GM23338 (cell line): ENCODE measurements around the gene TMEM242. TPM values are rescaled to one million over a fixed set of nuclear protein-coding genes. Genes with fewer than 3 reads are reported as not detected.

Experiments used
- ATAC-seq: fragments of 200-7000 bp; cut with Tn5 transposase; 3 replicates; pipeline ENCODE4 v1.9.1; 2020
- DNase-seq: peaks from one replicate; pipeline ENCODE4 v3.0.0-alpha.2; 2015; ENCODE audit warnings: low spot score
- H2AFZ ChIP-seq: fragments of 200-600 bp; sonication (generic); 2 replicates; pipeline ENCODE4 v1.8.0; 2016; ENCODE audit warnings: antibody characterized with exemption, mild to moderate bottlenecking, moderate library complexity
- H3F3A ChIP-seq: fragments of 200-600 bp; sonication (generic); replicated peaks from 2 replicates; pipeline ENCODE4 v1.8.0; 2017; ENCODE audit warnings: antibody characterized with exemption, mixed run types, low read depth
- H3K27ac ChIP-seq: fragments of 200-600 bp; sonication (generic); 2 replicates; pipeline ENCODE4 v1.6.1; 2016; ENCODE audit warnings: low read depth
- H3K27me3 ChIP-seq: fragments of 200-600 bp; sonication (generic); 2 replicates; pipeline ENCODE4 v1.8.0; 2016; ENCODE audit warnings: mild to moderate bottlenecking, mixed run types, moderate library complexity; ENCODE audit not compliant: insufficient read depth
- H3K36me3 ChIP-seq: fragments of 200-600 bp; sonication (generic); 2 replicates; pipeline ENCODE4 v1.8.0; 2016; ENCODE audit warnings: mild to moderate bottlenecking; ENCODE audit not compliant: insufficient read depth
- H3K4me1 ChIP-seq: fragments of 200-600 bp; sonication (generic); 2 replicates; pipeline ENCODE4 v1.8.0; 2016; ENCODE audit warnings: mild to moderate bottlenecking, moderate library complexity; ENCODE audit not compliant: insufficient read depth
- H3K4me2 ChIP-seq: fragments of 200-600 bp; sonication (generic); 2 replicates; pipeline ENCODE4 v1.7.1; 2017; ENCODE audit warnings: mixed run types
- H3K4me3 ChIP-seq: fragments of 200-600 bp; sonication (generic); 2 replicates; pipeline ENCODE4 v1.6.1; 2016; ENCODE audit warnings: mixed run types
- H3K79me2 ChIP-seq: fragments of 200-600 bp; sonication (generic); replicated peaks from 2 replicates; pipeline ENCODE4 v1.8.0; 2017; ENCODE audit warnings: mild to moderate bottlenecking; ENCODE audit not compliant: insufficient read depth
- H3K9me2 ChIP-seq: fragments of 200-600 bp; sonication (generic); 2 replicates; pipeline ENCODE4 v1.8.0; 2017; ENCODE audit not compliant: insufficient read depth
- H4K20me1 ChIP-seq: fragments of 200-600 bp; sonication (generic); replicated peaks from 2 replicates; pipeline ENCODE4 v1.8.0; 2017; ENCODE audit warnings: mild to moderate bottlenecking; ENCODE audit not compliant: insufficient read depth
- H3K27ac Mint-ChIP-seq: 2 replicates; pipeline ENCODE4 v1.8.0; 2020; ENCODE audit warnings: inconsistent platforms, mild to moderate bottlenecking, moderate library complexity, mixed read lengths
- H3K27me3 Mint-ChIP-seq: 3 replicates; pipeline ENCODE4 v1.8.0; 2022; ENCODE audit warnings: low read depth, mild to moderate bottlenecking, moderate library complexity, mixed read lengths, inconsistent platforms; ENCODE audit not compliant: insufficient read depth, poor library complexity
- H3K36me3 Mint-ChIP-seq: 3 replicates; pipeline ENCODE4 v1.8.0; 2021; ENCODE audit warnings: low read depth, mild to moderate bottlenecking, inconsistent platforms, moderate library complexity, mixed read lengths
- H3K4me1 Mint-ChIP-seq: 3 replicates; pipeline ENCODE4 v1.8.0; 2020; ENCODE audit warnings: mild to moderate bottlenecking, inconsistent platforms, mixed read lengths
- H3K4me3 Mint-ChIP-seq: 3 replicates; pipeline ENCODE4 v1.8.0; 2021; ENCODE audit warnings: moderate library complexity, mild to moderate bottlenecking, inconsistent platforms, mixed read lengths
- H3K9me3 Mint-ChIP-seq: 3 replicates; pipeline ENCODE4 v1.8.0; 2020; ENCODE audit warnings: moderate library complexity, mild to moderate bottlenecking, inconsistent platforms, mixed read lengths
- CREB1 ChIP-seq: fragments of 250-450 bp; sonication (Bioruptor Pico); IDR thresholded peaks from 2 replicates; pipeline ENCODE4 v1.5.0; 2020; ENCODE audit warnings: low read depth, mild to moderate bottlenecking, moderate library complexity
- CTCF ChIP-seq, 2 experiments: fragments of 200-600 bp in 1 of 2; sonication (generic) in 1 of 2; conservative IDR thresholded peaks; 2 replicates each; pipeline versions ENCODE4 v1.5.1 to v1.6.1; 2016 to 2017; ENCODE audit warnings: antibody characterized with exemption in 2 of 2, low read depth in 2 of 2, mild to moderate bottlenecking in 2 of 2, moderate library complexity in 1 of 2
- ETS1 ChIP-seq: IDR thresholded peaks from 2 replicates; pipeline ENCODE4 v1.6.1; 2016; ENCODE audit warnings: antibody characterized with exemption
- EZH2 ChIP-seq: fragments of 200-600 bp; sonication (generic); IDR thresholded peaks from one replicate; pipeline ENCODE4 v1.8.0; 2017; ENCODE audit warnings: antibody characterized with exemption, mild to moderate bottlenecking, low read depth; ENCODE audit not compliant: unreplicated experiment
- EZH2phosphoT487 ChIP-seq: fragments of 200-600 bp; sonication (generic); IDR thresholded peaks from one replicate; pipeline ENCODE4 v1.8.1; 2018; ENCODE audit warnings: antibody characterized with exemption; ENCODE audit not compliant: unreplicated experiment
- JUNB ChIP-seq: IDR thresholded peaks from one replicate; pipeline ENCODE4 v1.6.1; 2016; ENCODE audit warnings: antibody characterized with exemption; ENCODE audit not compliant: unreplicated experiment
- NANOG ChIP-seq: IDR thresholded peaks from 2 replicates; pipeline ENCODE4 v1.6.1; 2016; ENCODE audit warnings: antibody characterized with exemption, borderline replicate concordance
- POLR2AphosphoS5 ChIP-seq: IDR thresholded peaks from 2 replicates; pipeline ENCODE4 v1.6.1; 2016; ENCODE audit warnings: antibody characterized with exemption, low read depth
- REST ChIP-seq: IDR thresholded peaks from one replicate; pipeline ENCODE4 v1.6.1; 2018; ENCODE audit warnings: antibody characterized with exemption; ENCODE audit not compliant: unreplicated experiment
- STAT1 ChIP-seq: IDR thresholded peaks from one replicate; pipeline ENCODE4 v1.6.1; 2016; ENCODE audit warnings: antibody characterized with exemption; ENCODE audit not compliant: unreplicated experiment
- ZNF114 ChIP-seq: fragments of 250-450 bp; sonication (Bioruptor Pico); IDR thresholded peaks from 2 replicates; pipeline ENCODE4 v1.5.0; 2020; ENCODE audit warnings: mild to moderate bottlenecking, moderate library complexity
- ZNF331 ChIP-seq: fragments of 250-450 bp; sonication (Bioruptor Pico); IDR thresholded peaks from 2 replicates; pipeline ENCODE4 v1.5.0; 2020; ENCODE audit warnings: low read depth, mild to moderate bottlenecking, moderate library complexity
- ZNF462 ChIP-seq: fragments of 250-450 bp; sonication (Bioruptor Pico); IDR thresholded peaks from 2 replicates; pipeline ENCODE4 v1.5.0; 2020; ENCODE audit warnings: mild to moderate bottlenecking, moderate library complexity
- polyA plus RNA-seq: library from polyadenylated mRNA; unstranded; fragments of >200 nt; fragmentation: Nextera tagmentation; extraction: Ambion mirVana; gene quantifications from 2 replicates; pipeline ENCODE4 v1.2.1, GENCODE V29; 2016
- total RNA-seq: library from RNA; depleted of rRNA; stranded (reverse); fragments of >200 nt; shearing (Covaris generic); gene quantifications from 2 replicates; pipeline ENCODE4 v1.2.3, GENCODE V29; 2014

TMEM242 gene
- total and polyA plus RNA-seq, 2 experiments from 2014 or later: 3.7 to 9.7 TPM

- Histone ChIP-seq H3K4me1 (no peaks in the 10 kb centered on the region), H2AFZ (no peak overlapping the region), H3K36me3 (no peaks in the 10 kb centered on the region), H3K4me2 (no peak overlapping the region), H4K20me1 (no peaks in the 10 kb centered on the region), H3F3A (no peaks in the 10 kb centered on the region), H3K9me2 (no peaks in the 10 kb centered on the region), H3K27me3 (no peaks in the 10 kb centered on the region), H3K27ac (no peak overlapping the region), H3K79me2 (no peaks in the 10 kb centered on the region), H3K4me3 (no peak overlapping the region)
- Mint-ChIP-seq H3K9me3 (no peaks in the 10 kb centered on the region), H3K27ac (no peak overlapping the region), H3K4me3 (no peak overlapping the region), H3K27me3 (peaks cover 6% of the 10 kb centered on the region), H3K36me3 (no peaks in the 10 kb centered on the region), H3K4me1 (no peaks in the 10 kb centered on the region; the same call in 2 of the 3 replicates)
- DNase-seq (no peak), ATAC-seq (no peak)
- TF ChIP-seq ETS1 (no peak), CTCF (conservative IDR thresholded peaks at IDR 0.05; ENCODE audit: low read depth in 2 of 2) (no peak), ZNF331 (CRISPR knock-in tag) (no peak), STAT1 (no peak), ZNF462 (CRISPR knock-in tag) (no peak), EZH2 (no peak), ZNF114 (CRISPR knock-in tag) (no peak), EZH2phosphoT487 (no peak), CREB1 (CRISPR knock-in tag) (no peak), NANOG (no peak), JUNB (no peak), POLR2AphosphoS5 (no peak), REST (no peak)
Observed at GRCh38 chr6:157254538-157254937, 68.8 kb downstream of the TMEM242 start.
